HL-60 (cell line): ENCODE results near the gene RCL1.

Experiments used
- DNase-seq, 2 experiments: peaks; one replicate each; pipeline ENCODE4 v3.0.0-alpha.2; 2010 to 2020; ENCODE audit warnings: low read depth in 1 of 2, low spot score in 1 of 2
- H3K27ac ChIP-seq: fragments of 250-450 bp; sonication (Bioruptor Pico); replicated peaks from 2 replicates; pipeline ENCODE4 v1.5.1; 2020; ENCODE audit warnings: mild to moderate bottlenecking, moderate library complexity
- H3K27me3 ChIP-seq: fragments of 250-450 bp; sonication (Bioruptor Pico); 2 replicates; pipeline ENCODE4 v1.5.1; 2021; ENCODE audit warnings: mild to moderate bottlenecking, moderate library complexity; ENCODE audit not compliant: insufficient read depth, poor library complexity, severe bottlenecking
- H3K4me3 ChIP-seq: replicated peaks from 2 replicates; pipeline ENCODE4 v1.5.1; 2011; ENCODE audit warnings: mild to moderate bottlenecking, control low read depth, low read length; ENCODE audit not compliant: insufficient read depth
- CTCF ChIP-seq: IDR thresholded peaks from one replicate; pipeline ENCODE4 v1.5.1; 2011; ENCODE audit warnings: low read length, control low read depth, inconsistent platforms; ENCODE audit not compliant: insufficient read depth
- GABPA ChIP-seq: IDR thresholded peaks from 2 replicates; pipeline ENCODE4 v1.6.1; 2012; ENCODE audit warnings: low read depth
- POLR2AphosphoS5 ChIP-seq: IDR thresholded peaks from 2 replicates; pipeline ENCODE4 v1.6.1; 2012; ENCODE audit warnings: low read depth
- REST ChIP-seq: IDR thresholded peaks from 2 replicates; pipeline ENCODE4 v1.6.1; 2012; ENCODE audit warnings: low read depth; ENCODE audit not compliant: insufficient replicate concordance
- SPI1 ChIP-seq: IDR thresholded peaks from 2 replicates; pipeline ENCODE4 v1.6.1; 2012; ENCODE audit warnings: low read depth, mild to moderate bottlenecking, borderline replicate concordance

The RCL1 gene

GRCh38 chr9:4857163-4857810 is 64.5 kb downstream of the RCL1 start:
- Histone ChIP-seq H3K27ac (no peak overlapping the region), H3K27me3 (no peaks in the 10 kb centered on the region), H3K4me3 (no peak overlapping the region)
- TF ChIP-seq CTCF (no peak), REST (no peak), POLR2AphosphoS5 (no peak), GABPA (no peak), SPI1 (no peak)
- DNase-seq: no peak

GRCh38 chr9:4859035-4859434 is 66.3 kb downstream of the RCL1 start:
- TF ChIP-seq REST: no peak
- no peak for TF ChIP-seq SPI1
- no peak for TF ChIP-seq CTCF
- TF ChIP-seq GABPA: no peak
- TF ChIP-seq POLR2AphosphoS5: no peak
- DNase-seq: no peak
- Histone ChIP-seq H3K27ac (no peak overlapping the region), H3K4me3 (no peak overlapping the region), H3K27me3 (no peaks in the 10 kb centered on the region)

GRCh38 chr9:4860383-4860782 is 67.6 kb downstream of the RCL1 start:
- H3K27ac ChIP-seq: no peak overlapping the region
- TF ChIP-seq GABPA: no peak
- TF ChIP-seq SPI1: no peak
- TF ChIP-seq CTCF: no peak
- TF ChIP-seq REST: no peak
- no peak for TF ChIP-seq POLR2AphosphoS5
- H3K27me3 ChIP-seq: no peaks in the 10 kb centered on the region
- no peak for DNase-seq
- H3K4me3 ChIP-seq: no peak overlapping the region
